IPS-18a (cell line): Measurements from ENCODE around the gene MTUS2.

ENCODE experiments used
- H3K27ac ChIP-seq: one replicate; pipeline ENCODE4 v1.5.1; 2013; ENCODE audit warnings: low read length
- H3K27me3 ChIP-seq: one replicate; pipeline ENCODE4 v1.6.1; 2013; ENCODE audit warnings: mild to moderate bottlenecking, low read length; ENCODE audit not compliant: control insufficient read depth, insufficient read depth
- H3K36me3 ChIP-seq: one replicate; pipeline ENCODE4 v1.6.1; 2013; ENCODE audit warnings: low read depth, low read length; ENCODE audit not compliant: control insufficient read depth
- H3K4me1 ChIP-seq: one replicate; pipeline ENCODE4 v1.6.1; 2013; ENCODE audit warnings: low read depth, low read length; ENCODE audit not compliant: control insufficient read depth
- H3K4me3 ChIP-seq: one replicate; pipeline ENCODE4 v1.5.1; 2013; ENCODE audit warnings: low read length
- H3K9ac ChIP-seq: one replicate; pipeline ENCODE4 v1.6.1; 2013; ENCODE audit warnings: mild to moderate bottlenecking, low read length, moderate library complexity
- H3K9me3 ChIP-seq: one replicate; pipeline ENCODE4 v1.6.1; 2013; ENCODE audit warnings: low read depth, low read length; ENCODE audit not compliant: control insufficient read depth

The MTUS2 gene

GRCh38 chr13:29143847-29144246 is 323.7 kb downstream of the MTUS2 start:
- Histone ChIP-seq H3K27me3 (no peaks in the 10 kb centered on the region), H3K4me3 (no peak overlapping the region), H3K27ac (no peak overlapping the region), H3K9me3 (no peaks in the 10 kb centered on the region), H3K4me1 (no peaks in the 10 kb centered on the region), H3K9ac (no peak overlapping the region), H3K36me3 (no peaks in the 10 kb centered on the region)

GRCh38 chr13:29154390-29154789 is 334.3 kb downstream of the MTUS2 start:
- Histone ChIP-seq H3K36me3 (no peaks in the 10 kb centered on the region), H3K27me3 (no peaks in the 10 kb centered on the region), H3K9ac (no peak overlapping the region), H3K9me3 (no peaks in the 10 kb centered on the region), H3K4me3 (no peak overlapping the region), H3K4me1 (no peaks in the 10 kb centered on the region), H3K27ac (no peak overlapping the region)

DNA sequence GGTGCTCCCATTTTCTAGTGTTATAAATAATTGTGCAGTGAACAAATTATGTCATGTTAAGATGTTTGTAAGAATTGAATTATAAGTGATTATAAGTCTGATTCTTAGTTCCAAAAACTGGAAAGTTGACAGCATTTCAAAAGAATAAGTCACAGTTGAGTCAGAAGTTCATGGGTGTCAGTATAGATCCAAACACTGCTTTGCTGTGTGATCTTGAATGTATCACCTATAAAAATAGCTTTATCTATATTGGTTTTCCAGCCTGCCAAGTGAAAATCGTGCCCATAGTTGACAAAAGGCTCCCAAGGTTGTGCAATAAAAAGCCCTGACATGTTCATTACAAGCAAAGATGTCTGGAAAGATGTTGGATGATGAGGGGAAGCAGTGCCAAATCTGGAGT is 336.0 kb downstream of the MTUS2 start:
- Histone ChIP-seq H3K27ac (no peak overlapping the region), H3K9ac (no peak overlapping the region), H3K4me1 (no peaks in the 10 kb centered on the region), H3K27me3 (no peaks in the 10 kb centered on the region), H3K36me3 (no peaks in the 10 kb centered on the region), H3K9me3 (no peaks in the 10 kb centered on the region), H3K4me3 (no peak overlapping the region)

DNA sequence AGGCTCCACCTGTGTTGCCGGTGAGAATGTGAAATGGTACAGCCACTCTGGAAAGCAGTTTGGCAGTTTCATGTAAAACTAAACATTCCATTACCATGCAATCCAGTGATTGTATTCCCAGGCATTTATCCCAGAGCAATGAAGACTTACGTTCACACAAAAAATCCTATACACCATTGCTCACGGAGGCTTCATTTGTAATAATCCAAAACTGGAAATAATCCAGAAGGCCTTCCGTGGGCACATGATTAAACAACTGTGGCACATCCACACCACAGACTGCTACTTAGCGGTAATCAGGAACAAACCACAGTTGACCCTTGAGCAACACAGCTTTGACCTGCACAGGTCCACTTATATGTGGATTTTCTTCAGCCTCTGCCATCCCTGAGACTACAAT is 339.7 kb downstream of the MTUS2 start:
- Histone ChIP-seq H3K9me3 (no peaks in the 10 kb centered on the region), H3K4me1 (no peaks in the 10 kb centered on the region), H3K9ac (no peak overlapping the region), H3K36me3 (no peaks in the 10 kb centered on the region), H3K27me3 (no peaks in the 10 kb centered on the region), H3K27ac (no peak overlapping the region), H3K4me3 (no peak overlapping the region)

- Histone ChIP-seq H3K27me3 (no peaks in the 10 kb centered on the region), H3K9ac (no peak overlapping the region), H3K27ac (no peak overlapping the region), H3K9me3 (no peaks in the 10 kb centered on the region), H3K4me1 (no peaks in the 10 kb centered on the region), H3K36me3 (no peaks in the 10 kb centered on the region), H3K4me3 (no peak overlapping the region)
These were observed 340.7 kb downstream of the MTUS2 start for GRCh38 chr13:29160862-29161261.

DNA sequence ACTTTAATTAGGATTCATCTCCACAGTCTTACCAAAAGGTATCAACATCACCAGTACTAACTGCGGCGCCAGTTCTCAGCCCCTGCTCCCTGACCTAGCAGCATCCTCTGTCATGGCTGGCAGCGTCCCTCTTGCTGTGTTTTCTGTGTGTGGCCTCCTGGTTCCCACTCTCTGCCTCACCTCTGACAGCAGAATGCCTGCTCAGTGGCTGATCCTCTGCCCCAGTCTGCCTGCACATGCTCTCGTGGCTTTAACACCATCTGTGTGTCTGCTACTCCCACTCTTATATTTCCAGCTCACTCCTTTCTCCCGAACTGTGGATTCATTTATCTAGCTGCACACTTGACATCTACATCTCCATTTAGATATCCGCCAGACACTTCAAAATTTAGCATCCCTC is 341.5 kb downstream of the MTUS2 start:
- no peak overlapping the region for H3K27ac ChIP-seq
- H3K9me3 ChIP-seq, result no peaks in the 10 kb centered on the region
- no peak overlapping the region for H3K9ac ChIP-seq

GRCh38 chr13:29162638-29163235 is 342.6 kb downstream of the MTUS2 start:
- H3K4me3 ChIP-seq, result no peak overlapping the region
- no peak overlapping the region for H3K27ac ChIP-seq
- no peaks in the 10 kb centered on the region for H3K4me1 ChIP-seq
- no peak overlapping the region for H3K9ac ChIP-seq
- H3K9me3 ChIP-seq, result no peaks in the 10 kb centered on the region
- no peaks in the 10 kb centered on the region for H3K27me3 ChIP-seq
- H3K36me3 ChIP-seq, result no peaks in the 10 kb centered on the region

More for the DNA sequence above, 341.5 kb downstream of the MTUS2 start:
- Histone ChIP-seq H3K36me3 (no peaks in the 10 kb centered on the region), H3K4me1 (no peaks in the 10 kb centered on the region), H3K4me3 (no peak overlapping the region), H3K27me3 (no peaks in the 10 kb centered on the region)

- Histone ChIP-seq H3K4me3 (no peak overlapping the region), H3K9me3 (no peaks in the 10 kb centered on the region), H3K36me3 (no peaks in the 10 kb centered on the region), H3K27ac (no peak overlapping the region), H3K27me3 (no peaks in the 10 kb centered on the region), H3K9ac (no peak overlapping the region), H3K4me1 (no peaks in the 10 kb centered on the region)
These were observed 344.0 kb downstream of the MTUS2 start for GRCh38 chr13:29164116-29164515.

GRCh38 chr13:29165216-29165615 is 345.1 kb downstream of the MTUS2 start:
- H3K36me3 ChIP-seq, result no peaks in the 10 kb centered on the region

DNA sequence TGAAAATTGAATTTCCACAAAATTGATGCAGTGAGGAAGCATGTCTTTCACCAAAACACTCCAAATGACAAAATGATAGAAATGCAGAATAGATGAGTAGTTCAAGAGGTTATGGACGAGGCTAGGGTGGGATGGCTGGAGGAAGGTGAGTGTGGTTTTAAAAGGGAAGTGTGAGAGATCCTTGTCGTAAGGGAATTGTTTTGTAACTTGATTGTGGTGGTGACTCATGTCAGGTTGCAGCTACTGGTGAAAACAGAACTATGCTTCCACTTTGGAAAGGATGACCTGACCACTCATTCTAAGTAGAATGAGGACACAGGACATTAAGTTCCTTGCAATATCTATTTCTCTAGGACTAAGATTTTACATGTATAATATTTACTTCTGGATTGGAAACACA is 345.7 kb downstream of the MTUS2 start:
- H3K36me3 ChIP-seq, result no peaks in the 10 kb centered on the region
- no peaks in the 10 kb centered on the region for H3K27me3 ChIP-seq
- no peaks in the 10 kb centered on the region for H3K9me3 ChIP-seq
- no peak overlapping the region for H3K9ac ChIP-seq
- H3K4me1 ChIP-seq, result no peaks in the 10 kb centered on the region
- H3K27ac ChIP-seq, result no peak overlapping the region
- no peak overlapping the region for H3K4me3 ChIP-seq

More at GRCh38 chr13:29165216-29165615, 345.1 kb downstream of the MTUS2 start:
- H3K4me1 ChIP-seq, result no peaks in the 10 kb centered on the region
- no peak overlapping the region for H3K9ac ChIP-seq
- H3K27me3 ChIP-seq, result no peaks in the 10 kb centered on the region
- no peak overlapping the region for H3K27ac ChIP-seq
- no peaks in the 10 kb centered on the region for H3K9me3 ChIP-seq
- no peak overlapping the region for H3K4me3 ChIP-seq

- Histone ChIP-seq H3K9ac (no peak overlapping the region), H3K27ac (no peak overlapping the region), H3K36me3 (no peaks in the 10 kb centered on the region), H3K27me3 (no peaks in the 10 kb centered on the region), H3K4me3 (no peak overlapping the region), H3K9me3 (no peaks in the 10 kb centered on the region), H3K4me1 (no peaks in the 10 kb centered on the region)
These were observed 350.4 kb downstream of the MTUS2 start for GRCh38 chr13:29170436-29171082.

GRCh38 chr13:29171244-29171643 is 351.1 kb downstream of the MTUS2 start:
- Histone ChIP-seq H3K9me3 (no peaks in the 10 kb centered on the region), H3K4me3 (no peak overlapping the region), H3K27ac (no peak overlapping the region), H3K9ac (no peak overlapping the region), H3K27me3 (no peaks in the 10 kb centered on the region), H3K36me3 (no peaks in the 10 kb centered on the region), H3K4me1 (no peaks in the 10 kb centered on the region)
